H9 (cell line): ENCODE results near the gene ADGRG1. TPM values are rescaled to one million over a fixed set of nuclear protein-coding genes. Genes with fewer than 3 reads are reported as not detected.

Experiments
- DNase-seq: peaks from one replicate; pipeline ENCODE4 v3.0.0-alpha.2; 2017
- H2AFZ ChIP-seq: one replicate; pipeline ENCODE4 v1.6.1; 2013; ENCODE audit warnings: mild to moderate bottlenecking, low read length, control low read depth, moderate library complexity
- H2AK5ac ChIP-seq: 2 replicates; pipeline ENCODE4 v1.6.1; 2013; ENCODE audit warnings: low read length, control low read depth, mixed read lengths; ENCODE audit not compliant: insufficient read length
- H2BK120ac ChIP-seq: one replicate; pipeline ENCODE4 v1.6.1; 2013; ENCODE audit warnings: low read depth, mild to moderate bottlenecking, low read length, control low read depth, inconsistent platforms; ENCODE audit not compliant: poor library complexity, severe bottlenecking
- H2BK12ac ChIP-seq: 2 replicates; pipeline ENCODE4 v1.6.1; 2013; ENCODE audit warnings: low read length, control low read depth, mixed read lengths, low read depth; ENCODE audit not compliant: insufficient read length
- H2BK15ac ChIP-seq: 2 replicates; pipeline ENCODE4 v1.6.1; 2013; ENCODE audit warnings: low read depth, low read length, control low read depth
- H2BK20ac ChIP-seq: one replicate; pipeline ENCODE4 v1.6.1; 2013; ENCODE audit warnings: low read depth, mild to moderate bottlenecking, low read length, control low read depth, inconsistent platforms; ENCODE audit not compliant: poor library complexity, severe bottlenecking
- H2BK5ac ChIP-seq: 2 replicates; pipeline ENCODE4 v1.6.1; 2013; ENCODE audit warnings: low read length, control low read depth, mixed read lengths; ENCODE audit not compliant: insufficient read length
- H3K14ac ChIP-seq: 2 replicates; pipeline ENCODE4 v1.6.1; 2013; ENCODE audit warnings: low read length, control low read depth; ENCODE audit not compliant: insufficient read depth
- H3K18ac ChIP-seq: 2 replicates; pipeline ENCODE4 v1.6.1; 2013; ENCODE audit warnings: low read depth, mild to moderate bottlenecking, mixed read lengths, low read length, control low read depth; ENCODE audit not compliant: insufficient read length
- H3K23ac ChIP-seq: 2 replicates; pipeline ENCODE4 v1.6.1; 2013; ENCODE audit warnings: low read length, control low read depth, mixed read lengths, low read depth; ENCODE audit not compliant: insufficient read length
- H3K23me2 ChIP-seq: 2 replicates; pipeline ENCODE4 v1.6.1; 2013; ENCODE audit warnings: low read depth, mild to moderate bottlenecking, mixed read lengths, low read length, control low read depth; ENCODE audit not compliant: insufficient read length, poor library complexity, severe bottlenecking
- H3K27ac ChIP-seq: 2 replicates; pipeline ENCODE4 v1.5.1; 2013; ENCODE audit warnings: low read length, control low read depth, mixed read lengths, low read depth; ENCODE audit not compliant: insufficient read length
- H3K27me3 ChIP-seq: 2 replicates; pipeline ENCODE4 v1.6.1; 2013; ENCODE audit warnings: low read length, control low read depth, inconsistent platforms; ENCODE audit not compliant: insufficient read depth
- H3K4ac ChIP-seq: 2 replicates; pipeline ENCODE4 v1.6.1; 2013; ENCODE audit warnings: low read depth, mild to moderate bottlenecking, control low read depth, inconsistent platforms, low read length, moderate library complexity
- H3K4me1 ChIP-seq: 2 replicates; pipeline ENCODE4 v1.6.1; 2013; ENCODE audit warnings: low read length, control low read depth, inconsistent platforms; ENCODE audit not compliant: insufficient read depth
- H3K4me2 ChIP-seq: 2 replicates; pipeline ENCODE4 v1.6.1; 2013; ENCODE audit warnings: low read length, control low read depth, mixed read lengths; ENCODE audit not compliant: insufficient read length, insufficient read depth
- H3K56ac ChIP-seq: 2 replicates; pipeline ENCODE4 v1.6.1; 2013; ENCODE audit warnings: low read depth, mild to moderate bottlenecking, mixed read lengths, low read length, control low read depth; ENCODE audit not compliant: insufficient read length
- H3K79me1 ChIP-seq: 2 replicates; pipeline ENCODE4 v1.6.1; 2013; ENCODE audit warnings: low read depth, mild to moderate bottlenecking, moderate library complexity, low read length, control low read depth, inconsistent platforms; ENCODE audit not compliant: insufficient read depth, poor library complexity, severe bottlenecking
- H3K79me2 ChIP-seq: 2 replicates; pipeline ENCODE4 v1.6.1; 2013; ENCODE audit warnings: low read length, control low read depth, inconsistent platforms; ENCODE audit not compliant: insufficient read depth
- H3K9ac ChIP-seq: 2 replicates; pipeline ENCODE4 v1.6.1; 2013; ENCODE audit warnings: low read length, control low read depth, mixed read lengths; ENCODE audit not compliant: insufficient read length; ENCODE audit errors: extremely low read depth
- H3K9me3 ChIP-seq: one replicate; pipeline ENCODE4 v1.6.1; 2013; ENCODE audit warnings: low read depth, low read length, inconsistent platforms; ENCODE audit not compliant: control insufficient read depth
- H3T11ph ChIP-seq: one replicate; pipeline ENCODE4 v1.6.1; 2013; ENCODE audit warnings: mild to moderate bottlenecking, low read length, control low read depth, inconsistent platforms
- H4K20me1 ChIP-seq: one replicate; pipeline ENCODE4 v1.6.1; 2013; ENCODE audit not compliant: control insufficient read depth, insufficient read length, insufficient read depth
- H4K5ac ChIP-seq: 2 replicates; pipeline ENCODE4 v1.6.1; 2013; ENCODE audit warnings: low read depth, mild to moderate bottlenecking, mixed read lengths, low read length, control low read depth; ENCODE audit not compliant: insufficient read length
- H4K8ac ChIP-seq: replicated peaks from 2 replicates; pipeline ENCODE4 v1.6.1; 2013; ENCODE audit warnings: low read length, control low read depth, mixed read lengths, low read depth; ENCODE audit not compliant: insufficient read length
- H4K91ac ChIP-seq: 2 replicates; pipeline ENCODE4 v1.6.1; 2013; ENCODE audit warnings: low read depth, mild to moderate bottlenecking, moderate library complexity, mixed read lengths, low read length, control low read depth; ENCODE audit not compliant: insufficient read length
- H3K27ac Mint-ChIP-seq, 3 experiments: 2 replicates in 2 of 3; 3 replicates in 1 of 3; pipeline ENCODE4 v1.8.0; 2020 to 2021; ENCODE audit warnings: mixed read lengths in 3 of 3, mild to moderate bottlenecking in 1 of 3, moderate library complexity in 1 of 3
- H3K27me3 Mint-ChIP-seq: 2 replicates; pipeline ENCODE4 v1.8.0; 2021; ENCODE audit warnings: low read depth, mild to moderate bottlenecking, moderate library complexity, mixed read lengths
- H3K36me3 Mint-ChIP-seq, 3 experiments: 2 replicates in 2 of 3; 3 replicates in 1 of 3; pipeline ENCODE4 v1.8.0; 2020 to 2021; ENCODE audit warnings: low read depth in 3 of 3, mixed read lengths in 3 of 3; ENCODE audit not compliant: insufficient read depth in 1 of 3
- H3K4me1 Mint-ChIP-seq, 2 experiments: 2 replicates each; pipeline ENCODE4 v1.8.0; 2020; ENCODE audit warnings: mixed read lengths in 2 of 2
- H3K4me3 Mint-ChIP-seq, 2 experiments: 2 replicates in 1 of 2; 3 replicates in 1 of 2; pipeline ENCODE4 v1.8.0; 2020 to 2021; ENCODE audit warnings: mild to moderate bottlenecking in 2 of 2, mixed read lengths in 2 of 2, moderate library complexity in 1 of 2
- H3K9me3 Mint-ChIP-seq, 2 experiments: 2 replicates in 1 of 2; 3 replicates in 1 of 2; pipeline ENCODE4 v1.8.0; 2020; ENCODE audit warnings: mild to moderate bottlenecking in 2 of 2, mixed read lengths in 2 of 2, moderate library complexity in 1 of 2
- CTCF ChIP-seq: fragments of 200-600 bp; sonication (generic); conservative IDR thresholded peaks from 3 replicates; pipeline ENCODE4 v1.8.0; 2021; ENCODE audit warnings: antibody characterized with exemption, mild to moderate bottlenecking
- WGBS: extraction: QIAGEN DNeasy Blood & Tissue Kit; methylation state at CpG from one replicate; pipeline ENCODE4 v1.1.7; 2013; ENCODE audit warnings: missing lambda C conversion rate, low lambda C conversion rate, mixed read lengths; ENCODE audit not compliant: insufficient read length; ENCODE audit errors: extremely low coverage; 5-methylcytosine and 5-hydroxymethylcytosine counted together
- total RNA-seq: library from RNA; stranded (reverse); gene quantifications from 2 replicates; pipeline ENCODE4 v1.2.1, GENCODE V29; 2021

Gene ADGRG1
- total RNA-seq, 1 experiment from 2014 or later = 1.1 TPM

DNA sequence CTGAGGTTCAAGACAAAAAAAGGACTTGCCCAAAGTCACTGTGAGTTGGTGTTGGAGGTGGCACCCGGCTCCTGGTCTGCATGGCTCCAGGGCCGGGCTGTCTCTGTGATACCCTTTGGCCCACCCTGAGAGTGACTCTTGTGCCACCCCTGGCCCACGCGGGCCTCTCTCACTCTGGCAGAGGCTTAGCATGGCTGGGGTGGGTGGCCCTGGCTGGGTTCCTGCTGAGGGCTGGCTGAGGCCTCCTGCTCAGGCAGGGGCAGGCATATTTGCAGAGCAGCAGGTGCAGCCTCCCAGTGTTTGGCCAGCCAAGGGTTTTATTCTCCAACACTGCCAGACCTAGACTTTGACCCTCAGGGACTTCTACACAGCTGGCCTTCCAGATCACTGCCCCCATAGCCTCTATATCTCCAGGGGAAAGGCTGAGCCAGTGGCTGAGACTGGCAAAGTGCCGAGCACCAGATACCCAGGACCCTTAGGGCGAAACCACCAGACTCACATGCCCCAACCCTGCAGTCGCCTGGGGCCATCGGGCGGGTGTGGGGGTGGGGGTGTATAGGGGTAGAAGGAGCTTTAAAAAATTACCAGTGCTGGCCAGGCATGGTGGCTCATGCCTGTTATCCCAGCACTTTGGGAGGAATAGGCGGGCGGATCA, 21.5 kb upstream of the ADGRG1 start:
- Mint-ChIP-seq H3K27me3 (peaks cover 10% of the 10 kb centered on the region), H3K4me3 (no peak overlapping the region), H3K9me3 (no peaks in the 10 kb centered on the region), H3K27ac (no peak overlapping the region), H3K36me3 (no peaks in the 10 kb centered on the region), H3K4me1 (peaks cover 4 to 16% of the 10 kb centered on the region in 2 experiments; a peak in 2 of 4 replicates)
- H2BK12ac ChIP-seq = no peak overlapping the region
- no peak overlapping the region for H3K14ac ChIP-seq
- no peak overlapping the region for H3K9ac ChIP-seq
- H3K56ac ChIP-seq = no peak overlapping the region
- no peak overlapping the region for H2BK5ac ChIP-seq
- no peaks in the 10 kb centered on the region for H4K20me1 ChIP-seq
- H2BK20ac ChIP-seq = no peak overlapping the region
- DNase-seq = no peak
- WGBS = no CpG with 5 or more reads among the region's 11 CpGs
- H2AFZ ChIP-seq = no peak overlapping the region
- H3K23ac ChIP-seq = no peak overlapping the region
- H2BK120ac ChIP-seq = no peak overlapping the region
- no peak overlapping the region for H3K4me2 ChIP-seq
- H3K79me2 ChIP-seq = no peaks in the 10 kb centered on the region
- TF ChIP-seq CTCF = no peak
- H4K5ac ChIP-seq = no peak overlapping the region
- no peak overlapping the region for H3K18ac ChIP-seq
- no peak overlapping the region for H4K8ac ChIP-seq
- no peak overlapping the region for H3K27ac ChIP-seq
- no peaks in the 10 kb centered on the region for H3K4me1 ChIP-seq
- no peak overlapping the region for H2AK5ac ChIP-seq
- no peaks in the 10 kb centered on the region for H3K79me1 ChIP-seq
- H4K91ac ChIP-seq = no peak overlapping the region
- no peak overlapping the region for H2BK15ac ChIP-seq
- H3K27me3 ChIP-seq = no peaks in the 10 kb centered on the region
- H3K9me3 ChIP-seq = no peaks in the 10 kb centered on the region
- H3T11ph ChIP-seq = no peak overlapping the region
- no peak overlapping the region for H3K4ac ChIP-seq
- no peaks in the 10 kb centered on the region for H3K23me2 ChIP-seq
